GM21423 (cell line): ENCODE data around the gene PCCA.
"Not testable (repeated sequence)": the region's sequence is repeated elsewhere in the genome, so short reads cannot be mapped to it uniquely, and the experiment has no call there.

Experiments
- ATAC-seq: cut with Tn5 transposase; IDR thresholded peaks from one replicate; pipeline ENCODE4 v1.9.1; 2021; ENCODE audit warnings: mild to moderate bottlenecking, moderate library complexity; ENCODE audit not compliant: unreplicated experiment

The PCCA gene

GRCh38 chr13:100563779-100564178 is 474.9 kb downstream of the PCCA start:
- ATAC-seq, result no peak

GRCh38 chr13:100564444-100565223 is 475.7 kb downstream of the PCCA start:
- no peak for ATAC-seq

GRCh38 chr13:100565286-100565685 is 476.4 kb downstream of the PCCA start:
- ATAC-seq, result no peak

GRCh38 chr13:100566543-100566942 is 477.6 kb downstream of the PCCA start:
- no peak for ATAC-seq

- ATAC-seq, result peak; percentile 95
Observed at GRCh38 chr13:100573121-100573520, 484.2 kb downstream of the PCCA start.

- not testable (repeated sequence) for ATAC-seq
Observed at GRCh38 chr13:100577239-100577638, 488.3 kb downstream of the PCCA start.
